Type B pancreatic cell (in vitro differentiated cells): ENCODE measurements around the gene CDKN2B. TPM values are rescaled to one million over a fixed set of nuclear protein-coding genes. Genes with fewer than 3 reads are reported as not detected.
A peak's percentile ranks its signal among the peaks of the same experiment; 100 is the strongest.

Experiments
- DNase-seq: peaks from one replicate; pipeline ENCODE4 v3.0.0; 2021; ENCODE audit warnings: mixed read lengths; ENCODE audit not compliant: unreplicated experiment; ENCODE audit errors: extremely low spot score
- H3K27ac Mint-ChIP-seq: 2 replicates; pipeline ENCODE4 v1.8.0; 2021; ENCODE audit warnings: mild to moderate bottlenecking, mixed read lengths
- H3K27me3 Mint-ChIP-seq: 2 replicates; pipeline ENCODE4 v1.8.0; 2021; ENCODE audit warnings: mixed read lengths
- H3K36me3 Mint-ChIP-seq: 2 replicates; pipeline ENCODE4 v1.8.0; 2021; ENCODE audit warnings: mixed read lengths
- H3K4me1 Mint-ChIP-seq: one replicate; pipeline ENCODE4 v1.8.0; 2021; ENCODE audit warnings: mixed read lengths; ENCODE audit not compliant: unreplicated experiment
- H3K4me3 Mint-ChIP-seq: 2 replicates; pipeline ENCODE4 v1.8.0; 2021; ENCODE audit warnings: mild to moderate bottlenecking, mixed read lengths
- H3K9me3 Mint-ChIP-seq: 2 replicates; pipeline ENCODE4 v1.8.0; 2021; ENCODE audit warnings: mixed read lengths
- CTCF ChIP-seq: fragments of 200-600 bp; sonication (generic); conservative IDR thresholded peaks from 2 replicates; pipeline ENCODE4 v1.5.0; 2021; ENCODE audit warnings: antibody characterized with exemption, mild to moderate bottlenecking
- total RNA-seq: library from RNA; stranded (reverse); gene quantifications from 2 replicates; pipeline ENCODE4 v1.2.1, GENCODE V29; 2021; ENCODE audit warnings: low replicate concordance

Gene CDKN2B
- total RNA-seq, 1 donor from 2014 or later = 18.4 TPM

DNA sequence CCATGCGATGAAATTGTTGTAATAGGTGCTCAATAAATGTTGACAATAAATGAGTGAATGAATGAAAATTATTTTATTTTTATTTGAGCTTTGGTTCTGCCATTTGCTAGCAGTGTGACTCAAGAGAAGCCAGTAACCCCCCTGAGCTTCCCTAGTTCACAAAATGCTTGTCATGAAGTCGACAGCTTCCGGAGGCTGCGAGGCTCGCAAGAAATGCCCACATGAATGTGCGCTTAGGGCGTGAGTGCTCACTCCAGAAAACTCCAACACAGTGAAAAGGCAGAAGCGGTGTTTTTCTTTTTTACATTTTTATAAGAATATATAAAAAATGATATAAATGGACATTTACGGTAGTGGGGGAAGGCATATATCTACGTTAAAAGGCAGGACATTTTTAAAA lies 41.4 kb downstream of the CDKN2B start:
- Mint-ChIP-seq H3K27me3 (peaks cover 99% of the 10 kb centered on the region), H3K36me3 (peaks cover 3% of the 10 kb centered on the region), H3K9me3 (peaks cover 5% of the 10 kb centered on the region), H3K4me1 (peaks cover 10% of the 10 kb centered on the region), H3K27ac (no peak overlapping the region), H3K4me3 (no peak overlapping the region)
- no peak for TF ChIP-seq CTCF
- no peak for DNase-seq

DNA sequence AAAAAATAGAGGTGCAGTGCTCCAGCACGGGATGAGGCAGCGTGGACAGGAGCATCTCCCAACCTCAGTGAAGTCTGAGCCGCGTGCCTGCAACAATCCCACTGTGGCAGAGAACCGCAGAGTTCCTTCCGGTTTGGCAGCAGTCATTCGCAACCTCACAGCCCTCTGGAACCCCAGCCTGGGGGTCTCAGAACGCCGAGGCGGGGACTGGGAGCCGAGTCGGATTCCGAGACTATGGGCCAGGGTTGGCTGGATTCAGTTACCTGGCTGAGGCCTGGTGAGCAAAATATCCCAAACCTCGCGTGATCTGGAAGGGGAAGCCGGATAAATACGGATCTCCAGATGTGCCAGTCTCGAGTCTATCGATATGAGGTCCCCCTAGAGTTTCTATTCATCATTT lies 41.9 kb downstream of the CDKN2B start:
- Mint-ChIP-seq H3K4me3 (no peak overlapping the region), H3K36me3 (peaks cover 3% of the 10 kb centered on the region), H3K27ac (no peak overlapping the region), H3K27me3 (peaks cover 98% of the 10 kb centered on the region), H3K4me1 (peaks cover 10% of the 10 kb centered on the region), H3K9me3 (peaks cover 5% of the 10 kb centered on the region)
- TF ChIP-seq CTCF = no peak
- DNase-seq = no peak

- Mint-ChIP-seq H3K4me3 (peak overlapping the region; percentile 81), H3K36me3 (peaks cover 3% of the 10 kb centered on the region), H3K27ac (peak overlapping the region; percentile 86), H3K9me3 (peaks cover 5% of the 10 kb centered on the region), H3K4me1 (peaks cover 9% of the 10 kb centered on the region), H3K27me3 (peaks cover 98% of the 10 kb centered on the region)
- no peak for DNase-seq
- TF ChIP-seq CTCF = no peak
Measured at GRCh38 chr9:21966140-21966851, 42.8 kb downstream of the CDKN2B start.

DNA sequence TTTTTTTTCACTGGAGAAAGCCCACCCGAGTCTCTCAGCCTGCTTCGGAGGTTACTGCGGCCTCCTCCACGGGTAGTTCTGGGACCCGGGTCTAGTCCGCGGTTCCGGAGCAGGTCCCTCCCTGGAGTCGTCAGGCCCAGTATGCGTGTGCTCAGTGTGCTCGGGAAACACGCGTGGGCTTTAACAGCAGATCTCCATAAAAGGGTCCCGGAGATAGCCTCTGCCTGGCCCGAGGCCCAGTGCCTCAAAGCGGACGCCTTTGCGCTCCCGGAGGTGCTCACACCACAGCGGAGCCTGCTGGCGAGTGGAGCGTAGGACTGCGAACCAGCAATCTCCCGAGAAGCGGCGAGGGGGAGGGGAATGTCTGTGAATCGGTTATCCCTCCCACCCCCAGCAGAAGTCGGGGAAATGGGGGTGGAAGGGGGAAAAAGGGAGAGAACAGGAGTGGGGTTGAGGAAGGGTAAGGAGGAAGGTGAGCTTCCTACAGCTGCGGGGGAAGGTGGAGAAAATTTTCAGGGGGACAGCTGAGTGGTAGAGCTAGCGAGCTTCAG lies 43.6 kb downstream of the CDKN2B start:
- no peak for DNase-seq
- Mint-ChIP-seq H3K4me1 (peaks cover 5% of the 10 kb centered on the region), H3K36me3 (peaks cover 3% of the 10 kb centered on the region), H3K27ac (peak overlapping the region; percentile 86), H3K4me3 (peak overlapping the region; percentile 81), H3K9me3 (peaks cover 5% of the 10 kb centered on the region), H3K27me3 (peaks cover 96% of the 10 kb centered on the region)
- TF ChIP-seq CTCF = peak; percentile 68

DNA sequence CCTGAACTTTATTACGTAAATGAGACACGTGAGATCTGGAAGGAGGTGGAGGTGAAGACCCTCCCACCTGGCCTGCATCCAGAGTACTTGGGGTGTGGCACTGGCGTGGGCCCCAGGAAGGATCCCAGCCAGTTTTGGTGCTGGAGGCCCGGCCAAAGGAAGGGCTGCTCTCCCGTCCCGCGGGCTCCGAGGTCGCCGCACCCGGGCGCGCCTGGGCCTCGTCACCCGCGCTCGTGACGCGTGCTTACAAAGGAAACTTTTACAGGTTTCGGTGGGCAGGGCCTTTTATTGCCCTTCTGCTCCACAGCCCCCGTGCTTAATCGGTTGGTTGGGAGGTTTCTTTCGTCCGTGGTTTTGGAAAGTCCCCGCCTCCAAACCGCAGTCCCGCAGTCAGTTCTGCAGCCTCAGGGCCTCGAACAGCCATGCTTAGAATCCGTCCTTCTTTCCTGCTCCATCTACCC lies 44.1 kb downstream of the CDKN2B start:
- no peak for TF ChIP-seq CTCF
- no peak for DNase-seq

More for the DNA sequence above, 44.1 kb downstream of the CDKN2B start:
- Mint-ChIP-seq H3K9me3 (peaks cover 5% of the 10 kb centered on the region), H3K4me1 (peaks cover 5% of the 10 kb centered on the region), H3K36me3 (peaks cover 2% of the 10 kb centered on the region), H3K27me3 (peaks cover 96% of the 10 kb centered on the region), H3K27ac (peak overlapping the region; percentile 86), H3K4me3 (peak overlapping the region; percentile 81)
